Measurements from ENCODE around the gene DEPDC5. TPM values are rescaled to one million over a fixed set of nuclear protein-coding genes. Genes with fewer than 3 reads are reported as not detected.
"Not testable (repeated sequence)": the region's sequence is repeated elsewhere in the genome, so short reads cannot be mapped to it uniquely, and the experiment has no call there.

The DEPDC5 gene
- total RNA-seq, 1 experiment from 2014 or later, result 7.8 TPM

GRCh38 chr22:31749636-31750364 lies 4.0 kb upstream of the DEPDC5 start, which contains the start of gene PRR14L:
Gene PRR14L, minus strand, starts transcription at chr22:31750132. Its CDS starts 11,272 bp downstream, at chr22:31738860.
- DNase-seq (ENCODE audit: low read depth), result peak; percentile 90

GRCh38 chr22:31750365-31751284 lies 3.2 kb upstream of the DEPDC5 start:
- DNase-seq (ENCODE audit: low read depth), result no peak

- DNase-seq (ENCODE audit: low read depth), result no peak
Measured at GRCh38 chr22:31752096-31752847, 1.5 kb upstream of the DEPDC5 start.

DNA sequence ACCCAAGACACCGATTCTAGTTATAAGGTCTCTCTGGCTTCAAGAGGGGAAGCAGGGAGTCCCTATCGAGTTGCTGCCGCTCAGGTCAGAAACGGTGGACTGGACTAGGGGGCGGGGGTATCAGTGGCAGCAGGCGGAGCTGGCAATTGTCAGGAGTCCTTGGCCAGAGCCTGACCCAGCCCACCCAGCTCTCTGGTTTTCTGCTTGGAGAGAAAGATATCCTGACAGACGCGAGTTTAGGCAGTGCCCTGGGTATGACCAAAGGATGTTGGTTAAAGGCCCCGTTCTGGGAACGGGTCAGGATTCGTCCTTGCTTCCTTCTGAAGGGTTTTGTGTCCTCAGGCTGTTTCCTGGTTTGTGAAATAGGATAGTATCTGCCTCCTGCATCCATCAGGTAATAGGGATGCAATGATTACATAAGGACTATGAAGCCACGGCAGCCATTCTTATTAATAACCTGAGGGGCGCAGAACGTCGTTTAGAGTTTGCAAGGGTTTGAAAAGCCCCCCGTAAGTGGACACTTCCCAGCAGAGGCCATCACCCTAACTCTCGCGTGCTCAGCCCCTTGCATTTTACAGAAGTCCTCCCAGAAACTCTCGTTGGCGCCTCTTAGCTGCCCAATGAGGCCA lies 700 bp upstream of the DEPDC5 start:
- peak; percentile 59 for DNase-seq (ENCODE audit: low read depth)

GRCh38 chr22:31754813-31755212 lies 994 bp downstream of the DEPDC5 start:
- no peak for DNase-seq (ENCODE audit: low read depth)

DNA sequence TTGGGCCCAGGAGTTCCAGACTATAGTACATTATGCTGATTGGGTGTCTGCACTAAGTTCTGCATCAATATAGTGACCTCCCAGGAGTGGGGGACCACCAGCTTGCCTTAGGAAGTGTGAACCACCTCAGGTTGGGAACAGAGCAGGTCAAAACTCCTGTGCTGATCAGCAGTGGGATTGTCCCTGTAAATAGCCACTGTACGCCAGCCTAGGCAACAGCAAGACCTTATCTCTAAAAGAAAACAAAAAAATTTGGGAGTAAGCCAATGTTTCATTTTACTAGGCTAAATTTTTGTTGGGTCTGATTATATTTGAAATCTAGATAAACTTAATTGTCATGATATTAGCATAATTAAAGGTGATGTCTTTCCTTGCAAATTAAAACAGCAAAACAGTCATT lies 3.4 kb downstream of the DEPDC5 start:
- no peak for DNase-seq (ENCODE audit: low read depth)

DNA sequence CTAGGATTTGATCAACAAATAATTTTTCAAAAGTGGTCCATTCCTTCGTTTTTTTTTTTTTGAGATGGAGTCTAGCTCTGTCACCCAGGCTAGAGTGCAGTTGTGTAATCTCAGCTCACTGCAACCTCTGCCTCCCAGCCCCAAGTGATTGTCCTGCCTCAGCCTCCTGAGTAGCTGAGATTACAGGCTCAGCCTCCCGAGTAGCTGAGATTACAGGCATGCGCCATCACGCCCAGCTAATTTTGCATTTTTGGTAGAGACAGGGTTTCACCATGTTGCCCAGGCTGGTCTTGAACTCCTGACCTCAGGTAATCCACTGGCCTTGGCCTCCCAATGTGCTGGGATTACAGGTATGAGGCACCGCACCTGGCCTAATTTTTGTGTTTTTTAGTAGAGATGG lies 5.0 kb downstream of the DEPDC5 start:
- DNase-seq (ENCODE audit: low read depth), result not testable (repeated sequence)

DNA sequence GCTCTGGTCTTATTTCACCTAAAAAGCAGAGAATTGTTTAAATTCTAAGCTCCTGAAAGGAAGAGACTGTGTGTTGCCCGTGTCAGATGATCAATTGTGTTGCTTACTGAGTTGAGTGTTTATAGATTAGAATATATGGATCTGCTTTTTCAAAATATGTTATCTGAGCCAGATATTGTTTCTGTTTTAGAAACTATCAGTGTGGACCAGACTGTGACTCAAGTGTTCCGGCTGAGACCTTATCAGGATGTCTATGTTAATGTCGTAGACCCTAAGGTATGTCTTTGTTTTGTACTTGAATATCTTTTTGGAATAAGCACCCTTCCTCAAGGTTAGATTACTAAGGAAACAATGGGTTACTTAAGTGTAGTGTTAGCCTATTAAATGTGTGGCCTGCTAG lies 11.0 kb downstream of the DEPDC5 start:
- DNase-seq (ENCODE audit: low read depth), result no peak

DNA sequence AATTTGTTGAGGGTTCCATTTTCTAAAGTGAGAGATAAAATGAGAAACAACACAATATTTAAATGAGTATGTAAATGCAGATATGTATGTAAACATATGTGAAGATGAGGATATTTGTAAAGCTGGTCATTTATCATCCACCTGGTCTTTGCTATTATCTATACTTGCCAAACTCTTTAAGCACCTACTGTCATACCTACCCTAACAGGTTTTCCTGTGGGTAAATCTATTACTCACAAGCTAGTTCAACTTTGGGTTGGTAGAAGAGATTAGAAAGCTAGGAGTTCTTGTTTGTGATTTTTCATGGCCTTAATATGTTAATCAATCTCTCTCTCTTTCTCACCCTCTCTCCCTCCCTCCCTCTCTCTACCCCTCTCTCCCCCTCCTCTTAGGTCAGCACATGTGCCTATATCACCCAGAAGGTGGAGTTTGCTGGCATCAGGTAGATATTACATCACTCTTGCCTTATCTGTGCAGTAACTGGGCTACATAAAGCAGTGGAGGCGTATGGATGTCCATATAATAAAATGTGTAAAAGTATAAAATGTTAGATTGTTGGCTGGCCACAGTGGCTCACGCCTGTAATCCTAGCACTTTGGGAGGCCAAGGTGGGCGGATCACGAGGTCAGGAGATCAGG lies 14.7 kb downstream of the DEPDC5 start:
- DNase-seq (ENCODE audit: low read depth), result no peak

DNA sequence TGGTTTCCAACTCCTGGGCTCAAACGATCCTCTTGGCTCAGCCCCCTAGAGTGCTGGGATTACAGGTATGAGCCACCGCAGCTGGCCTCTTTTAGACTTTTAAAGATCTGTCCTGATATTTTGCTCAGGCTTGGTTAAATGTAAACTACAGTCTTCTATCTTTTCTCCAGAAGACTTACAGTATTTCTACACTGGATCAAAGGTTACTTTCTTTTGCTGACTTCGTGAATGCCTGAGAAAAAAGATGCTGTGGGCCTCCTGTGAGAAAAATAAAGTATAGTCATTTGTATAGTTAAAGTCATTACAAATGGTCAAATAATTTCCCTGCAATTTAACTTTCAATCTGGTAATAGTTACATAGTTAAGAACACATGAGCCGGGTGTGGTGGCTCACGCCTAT lies 19.6 kb downstream of the DEPDC5 start:
- no peak for DNase-seq (ENCODE audit: low read depth)

- no peak for DNase-seq (ENCODE audit: low read depth)
Measured at GRCh38 chr22:31776231-31776630, 22.4 kb downstream of the DEPDC5 start.

- DNase-seq (ENCODE audit: low read depth), result no peak
Measured at GRCh38 chr22:31789803-31790202, 36.0 kb downstream of the DEPDC5 start.

DNA sequence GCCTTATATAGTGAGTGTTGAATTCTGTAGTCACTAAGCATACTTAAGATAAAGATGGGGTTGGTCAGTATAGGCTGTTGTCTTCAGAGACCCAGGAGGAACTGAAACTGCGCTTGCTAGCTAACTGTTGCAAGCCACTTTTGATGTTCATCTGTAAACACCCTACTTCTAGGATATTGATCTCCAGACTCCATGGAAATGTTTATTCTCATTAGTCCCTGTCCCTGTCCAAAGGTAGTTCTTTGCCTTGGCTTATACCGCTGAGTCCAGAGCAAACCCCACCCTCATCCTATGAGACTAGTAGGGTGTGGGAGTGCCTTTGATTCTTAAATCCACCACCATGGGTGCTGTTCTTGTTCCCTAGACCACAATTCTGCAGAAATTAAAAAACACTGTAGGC lies 36.4 kb downstream of the DEPDC5 start:
- DNase-seq (ENCODE audit: low read depth), result no peak

GRCh38 chr22:31799358-31799757 lies 45.5 kb downstream of the DEPDC5 start:
- DNase-seq (ENCODE audit: low read depth), result not testable (repeated sequence)

- DNase-seq (ENCODE audit: low read depth), result peak; percentile 21
Measured at GRCh38 chr22:31800065-31800464, 46.2 kb downstream of the DEPDC5 start.

DNA sequence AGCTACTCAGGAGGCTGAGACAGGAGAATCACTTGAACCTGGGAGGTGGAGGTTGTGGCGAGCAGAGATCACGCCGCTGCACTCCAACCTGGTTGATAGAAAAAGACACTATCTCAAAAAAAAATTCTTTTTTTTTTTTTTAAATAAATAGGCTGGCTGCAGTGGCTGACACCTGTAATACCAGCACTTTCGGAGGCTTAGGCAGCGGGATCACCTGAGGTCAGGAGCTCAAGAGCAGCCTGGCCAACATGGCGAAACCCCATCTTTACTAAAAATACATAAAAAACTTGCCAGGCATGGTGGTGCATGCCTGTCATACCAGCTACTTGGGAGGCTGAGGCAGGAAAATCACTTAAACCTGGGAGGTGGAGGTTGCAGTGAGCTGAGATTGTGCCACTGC lies 47.0 kb downstream of the DEPDC5 start:
- DNase-seq (ENCODE audit: low read depth), result not testable (repeated sequence)

DNA sequence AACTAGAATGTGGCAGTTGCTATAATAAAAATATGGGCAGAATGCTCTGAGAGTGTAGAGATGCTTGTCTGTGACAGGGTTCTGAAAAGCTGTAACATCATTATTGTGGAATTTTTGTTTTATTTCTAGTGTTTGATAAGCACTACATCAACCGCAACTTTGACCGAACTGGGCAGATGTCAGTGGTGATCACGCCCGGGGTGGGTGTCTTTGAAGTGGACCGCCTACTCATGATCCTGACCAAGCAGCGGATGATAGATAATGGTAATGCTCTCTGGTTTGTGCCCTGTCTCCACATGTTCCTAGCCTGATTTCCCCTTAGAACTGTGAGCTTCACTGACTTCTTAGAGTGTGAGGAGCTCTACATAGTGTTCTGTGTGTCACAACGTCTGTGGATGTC lies 48.8 kb downstream of the DEPDC5 start:
- DNase-seq (ENCODE audit: low read depth), result no peak

GRCh38 chr22:31806751-31807150 lies 52.9 kb downstream of the DEPDC5 start:
- no peak for DNase-seq (ENCODE audit: low read depth)

DNA sequence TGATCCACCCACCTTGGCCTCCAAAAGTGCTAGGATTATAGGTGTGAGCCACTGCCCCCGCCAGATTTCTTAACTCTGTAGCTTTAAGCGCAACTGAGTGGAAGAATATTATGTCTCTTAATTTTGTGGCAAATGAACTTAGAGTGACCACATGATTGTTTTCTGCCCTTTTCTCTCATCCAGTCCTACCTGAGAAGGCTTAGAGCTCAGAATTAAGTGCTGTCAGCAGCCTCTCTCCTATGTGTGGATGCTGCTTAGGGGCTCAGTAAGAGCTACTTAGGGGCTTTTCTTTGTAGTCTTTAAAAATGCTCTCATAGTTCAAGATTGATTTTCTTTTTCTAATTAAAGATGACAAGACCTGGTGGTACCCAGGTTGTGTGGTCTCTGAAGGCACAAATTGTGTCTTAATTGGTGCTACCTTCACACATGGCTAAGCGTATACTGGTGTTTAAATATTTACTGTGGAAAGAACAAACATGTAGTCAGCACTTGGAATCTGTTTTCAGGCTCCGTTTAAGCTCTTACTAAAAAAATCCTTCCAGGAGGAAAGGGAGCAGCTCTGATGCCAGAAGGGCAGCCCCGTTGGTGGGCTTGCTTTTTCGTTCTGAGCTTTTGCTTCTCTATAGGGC lies 59.3 kb downstream of the DEPDC5 start:
- no peak for DNase-seq (ENCODE audit: low read depth)

DNA sequence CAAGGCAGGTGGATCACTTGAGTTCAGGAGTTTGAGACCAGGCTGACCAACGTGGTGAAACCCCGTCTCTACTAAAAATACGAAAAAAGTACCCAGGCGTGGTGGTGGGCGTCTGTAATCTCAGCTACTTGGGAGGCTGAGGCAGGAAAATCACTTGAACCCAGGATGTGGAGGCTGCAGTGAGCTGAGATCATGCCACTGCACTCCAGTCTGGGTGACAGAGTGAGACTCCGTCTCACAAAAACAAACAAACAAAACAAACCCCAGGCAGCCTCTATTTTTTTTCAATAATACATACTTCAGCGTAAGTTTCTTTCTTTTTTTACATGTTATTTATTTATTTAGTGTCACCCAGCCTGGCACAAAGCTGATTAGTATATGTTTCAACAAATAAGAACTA lies 60.1 kb downstream of the DEPDC5 start:
- DNase-seq (ENCODE audit: low read depth), result not testable (repeated sequence)

DNA sequence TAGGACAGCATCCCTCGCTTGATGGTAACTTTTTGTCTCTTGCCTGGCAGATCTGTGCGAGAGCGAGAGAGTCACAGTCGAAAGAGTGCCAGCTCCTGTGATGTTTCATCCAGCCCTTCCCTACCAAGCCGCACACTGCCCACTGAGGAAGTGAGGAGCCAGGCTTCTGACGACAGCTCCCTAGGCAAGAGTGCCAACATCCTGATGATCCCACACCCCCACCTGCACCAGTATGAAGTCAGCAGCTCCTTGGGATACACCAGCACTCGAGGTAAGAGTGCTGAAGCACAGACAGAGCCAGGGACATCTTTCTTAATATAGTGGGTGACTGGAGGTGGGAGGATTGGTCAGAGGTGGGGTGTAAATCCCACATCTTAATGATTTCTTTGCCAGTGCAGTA lies 61.1 kb downstream of the DEPDC5 start:
- DNase-seq (ENCODE audit: low read depth), result no peak
